Natural killer cell (primary cell): ENCODE data around the gene SLC16A11. TPM values are rescaled to one million over a fixed set of nuclear protein-coding genes. Genes with fewer than 3 reads are reported as not detected.

Experiments
- ATAC-seq, 3 donors: fragments of 150-1000 bp in 2 of 3; fragments of 200-7000 bp in 1 of 3; cut with Tn5 transposase; 1 replicate in 1 of 3; 2 replicates in 2 of 3; pipeline ENCODE4 v1.10.0; 2021; ENCODE audit warnings: mild to moderate bottlenecking in 2 of 3, moderate library complexity in 2 of 3
- DNase-seq, 2 donors: peaks; one replicate each; pipeline versions ENCODE4 v3.0.0 to v3.0.0-alpha.2; 2013 to 2021; ENCODE audit warnings: mixed read lengths in 1 of 2
- H3K27ac ChIP-seq: one replicate; pipeline ENCODE4 v1.5.1; 2013; ENCODE audit warnings: mild to moderate bottlenecking, low read length
- H3K27me3 ChIP-seq: one replicate; pipeline ENCODE4 v1.6.1; 2013; ENCODE audit warnings: low read length; ENCODE audit not compliant: control insufficient read depth, insufficient read depth
- H3K36me3 ChIP-seq: one replicate; pipeline ENCODE4 v1.6.1; 2013; ENCODE audit warnings: low read length; ENCODE audit not compliant: control insufficient read depth, insufficient read depth
- H3K4me1 ChIP-seq: one replicate; pipeline ENCODE4 v1.6.1; 2013; ENCODE audit warnings: low read length; ENCODE audit not compliant: control insufficient read depth, insufficient read depth
- H3K4me3 ChIP-seq: one replicate; pipeline ENCODE4 v1.5.1; 2013; ENCODE audit warnings: low read length
- H3K9me3 ChIP-seq: one replicate; pipeline ENCODE4 v1.6.1; 2013; ENCODE audit warnings: low read length; ENCODE audit not compliant: control insufficient read depth, insufficient read depth
- H3K27ac Mint-ChIP-seq, 2 donors: one replicate each; pipeline ENCODE4 v1.8.0; 2022; ENCODE audit warnings: mild to moderate bottlenecking in 2 of 2, mixed read lengths in 2 of 2, moderate library complexity in 1 of 2
- H3K27me3 Mint-ChIP-seq, 2 donors: one replicate each; pipeline ENCODE4 v1.8.0; 2022; ENCODE audit warnings: low read depth in 2 of 2, mixed read lengths in 2 of 2
- H3K36me3 Mint-ChIP-seq: one replicate; pipeline ENCODE4 v1.8.0; 2022; ENCODE audit warnings: mixed read lengths
- H3K4me1 Mint-ChIP-seq, 2 donors: one replicate each; pipeline ENCODE4 v1.8.0; 2022; ENCODE audit warnings: mixed read lengths in 2 of 2
- H3K4me3 Mint-ChIP-seq: one replicate; pipeline ENCODE4 v1.8.0; 2022; ENCODE audit warnings: mild to moderate bottlenecking, moderate library complexity, mixed read lengths
- H3K9me3 Mint-ChIP-seq, 2 donors: one replicate each; pipeline ENCODE4 v1.8.0; 2022; ENCODE audit warnings: mixed read lengths in 2 of 2
- WGBS: methylation state at CpG from one replicate; pipeline ENCODE4 v1.1.7; 2013; ENCODE audit warnings: missing lambda C conversion rate; ENCODE audit not compliant: insufficient coverage; 5-methylcytosine and 5-hydroxymethylcytosine counted together
- intact Hi-C: fragments of 100-400 bp; cut with micrococcal nuclease; formaldehyde crosslinking; loops from one replicate; pipeline ENCODE4 v1.14.2; 2022
- total RNA-seq, 4 donors: library from RNA; stranded (reverse); fragments of 120-200 nt in 1 of 4; gene quantifications; one replicate each; pipeline versions ENCODE4 v1.2.3 to v1.2.4, GENCODE V29; 2013 to 2022
- TF ChIP-seq, protein P1 (sequence below): fragments of 200-600 bp; IDR thresholded peaks from one replicate; pipeline ENCODE4 v1.8.0; 2022; ENCODE audit warnings: antibody characterized with exemption

The SLC16A11 gene
- total RNA-seq, 3 donors from 2014 or later (not counting 1 experiment from before 2014, with no cell fraction given): 1.2 to 2.5 (median 1.6) TPM

DNA sequence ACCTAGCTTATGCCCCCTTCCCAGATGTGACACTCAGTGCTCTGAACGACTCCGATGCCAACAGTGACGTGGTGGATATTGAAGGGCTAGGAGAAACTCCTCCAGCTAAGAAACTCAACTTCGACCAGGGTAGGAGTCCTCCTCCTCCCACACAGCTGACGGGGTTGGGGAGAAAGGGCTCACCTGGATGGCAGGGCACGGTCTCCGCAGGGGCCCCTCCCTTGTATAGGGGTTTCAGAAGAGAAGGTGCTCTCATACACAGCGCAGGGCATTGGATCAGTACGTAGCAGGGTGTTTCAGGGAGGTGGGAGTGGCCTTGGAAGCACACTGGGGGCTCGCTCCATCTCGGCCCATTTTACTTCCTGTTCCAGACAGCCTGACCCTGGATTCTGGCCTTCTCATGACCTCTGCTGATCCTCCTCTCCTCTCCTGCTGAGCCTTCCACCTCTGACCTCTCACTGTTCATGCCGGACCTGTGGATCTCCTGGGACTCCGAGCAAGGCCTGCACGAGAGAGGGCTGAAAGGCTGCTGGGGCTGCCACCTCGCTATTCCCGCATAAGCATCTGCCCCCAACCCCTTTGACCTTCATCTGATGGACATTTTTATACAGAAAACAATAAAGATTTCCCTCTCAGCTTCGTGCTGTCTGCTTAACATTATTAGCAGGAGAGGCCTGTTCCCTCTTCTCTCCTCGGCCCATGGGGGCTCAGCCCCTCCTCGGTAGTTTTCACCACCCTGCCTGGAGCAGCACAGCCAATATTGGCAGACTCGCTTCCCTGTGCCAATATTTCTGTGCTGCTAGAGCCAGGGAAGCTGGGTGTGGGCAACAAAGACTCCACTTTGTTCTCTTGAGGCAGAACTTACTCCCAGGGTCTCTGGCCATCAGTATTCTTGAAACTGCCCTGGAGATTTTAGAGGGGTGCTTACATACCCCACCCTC is 26.7 kb downstream of the SLC16A11 start:
- Histone ChIP-seq H3K36me3 (peaks cover 8% of the 10 kb centered on the region), H3K9me3 (no peaks in the 10 kb centered on the region), H3K27me3 (no peaks in the 10 kb centered on the region), H3K4me1 (peaks cover 66% of the 10 kb centered on the region), H3K27ac (no peak overlapping the region), H3K4me3 (no peak overlapping the region)
- TF ChIP-seq, protein P1, sequence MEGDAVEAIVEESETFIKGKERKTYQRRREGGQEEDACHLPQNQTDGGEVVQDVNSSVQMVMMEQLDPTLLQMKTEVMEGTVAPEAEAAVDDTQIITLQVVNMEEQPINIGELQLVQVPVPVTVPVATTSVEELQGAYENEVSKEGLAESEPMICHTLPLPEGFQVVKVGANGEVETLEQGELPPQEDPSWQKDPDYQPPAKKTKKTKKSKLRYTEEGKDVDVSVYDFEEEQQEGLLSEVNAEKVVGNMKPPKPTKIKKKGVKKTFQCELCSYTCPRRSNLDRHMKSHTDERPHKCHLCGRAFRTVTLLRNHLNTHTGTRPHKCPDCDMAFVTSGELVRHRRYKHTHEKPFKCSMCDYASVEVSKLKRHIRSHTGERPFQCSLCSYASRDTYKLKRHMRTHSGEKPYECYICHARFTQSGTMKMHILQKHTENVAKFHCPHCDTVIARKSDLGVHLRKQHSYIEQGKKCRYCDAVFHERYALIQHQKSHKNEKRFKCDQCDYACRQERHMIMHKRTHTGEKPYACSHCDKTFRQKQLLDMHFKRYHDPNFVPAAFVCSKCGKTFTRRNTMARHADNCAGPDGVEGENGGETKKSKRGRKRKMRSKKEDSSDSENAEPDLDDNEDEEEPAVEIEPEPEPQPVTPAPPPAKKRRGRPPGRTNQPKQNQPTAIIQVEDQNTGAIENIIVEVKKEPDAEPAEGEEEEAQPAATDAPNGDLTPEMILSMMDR: no peak
- Mint-ChIP-seq H3K9me3 (no peaks in the 10 kb centered on the region), H3K27ac (peak overlapping the region; percentile 96 to 100), H3K4me3 (peak overlapping the region; percentile 75), H3K36me3 (no peaks in the 10 kb centered on the region), H3K4me1 (peaks cover 70 to 82% of the 10 kb centered on the region in 2 donors), H3K27me3 (no peaks in the 10 kb centered on the region)
- ATAC-seq: no peak
- no peak for DNase-seq
- intact Hi-C loops: loop anchor here (10.0 kb wide), 2 partner anchors 262 to 668 kb away; partner anchors contain the start of genes TP53, WRAP53 and XAF1
- 90% methylated on average over 17 of the region's 20 CpGs for WGBS

DNA sequence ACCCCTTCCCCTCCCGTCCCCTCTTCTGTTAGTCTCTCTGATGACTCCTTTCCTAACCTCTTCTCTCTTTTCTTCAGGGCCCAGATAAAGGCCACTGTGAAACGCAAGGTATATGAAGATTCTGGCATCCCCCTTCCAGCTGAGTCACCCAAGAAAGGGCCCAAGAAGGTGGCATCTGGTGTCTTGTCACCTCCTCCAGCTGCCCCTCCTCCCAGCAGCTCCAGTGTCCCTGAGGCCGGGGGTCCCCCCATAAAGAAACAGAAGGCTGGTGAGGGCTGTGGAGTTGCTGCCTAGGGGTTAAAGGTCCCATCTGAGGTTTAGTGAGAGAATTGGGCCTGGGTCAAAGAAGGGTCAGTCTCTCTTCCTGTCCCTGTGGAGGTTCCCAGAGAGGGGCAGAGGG is 27.5 kb downstream of the SLC16A11 start:
- peak overlapping the region; percentile 90 for H3K4me3 Mint-ChIP-seq
- whole genome bisulfite sequencing: 83% methylated on average over 2 of the region's 3 CpGs
- no peaks in the 10 kb centered on the region for H3K27me3 Mint-ChIP-seq
- TF ChIP-seq, protein P1: no peak
- Histone ChIP-seq H3K36me3 (peaks cover 8% of the 10 kb centered on the region), H3K9me3 (no peaks in the 10 kb centered on the region), H3K27me3 (no peaks in the 10 kb centered on the region), H3K4me1 (peaks cover 63% of the 10 kb centered on the region), H3K27ac (peak overlapping the region; percentile 97), H3K4me3 (no peak overlapping the region)
- ATAC-seq: no peak
- H3K9me3 Mint-ChIP-seq: no peaks in the 10 kb centered on the region
- peaks cover 73 to 82% of the 10 kb centered on the region in 2 donors for H3K4me1 Mint-ChIP-seq
- H3K36me3 Mint-ChIP-seq: no peaks in the 10 kb centered on the region
- no peak for DNase-seq
- intact Hi-C loops: loop anchor here (10.0 kb wide), 2 partner anchors 262 to 668 kb away; partner anchors contain the start of genes TP53, WRAP53 and XAF1
- H3K27ac Mint-ChIP-seq: peak overlapping the region; percentile 96 to 100

DNA sequence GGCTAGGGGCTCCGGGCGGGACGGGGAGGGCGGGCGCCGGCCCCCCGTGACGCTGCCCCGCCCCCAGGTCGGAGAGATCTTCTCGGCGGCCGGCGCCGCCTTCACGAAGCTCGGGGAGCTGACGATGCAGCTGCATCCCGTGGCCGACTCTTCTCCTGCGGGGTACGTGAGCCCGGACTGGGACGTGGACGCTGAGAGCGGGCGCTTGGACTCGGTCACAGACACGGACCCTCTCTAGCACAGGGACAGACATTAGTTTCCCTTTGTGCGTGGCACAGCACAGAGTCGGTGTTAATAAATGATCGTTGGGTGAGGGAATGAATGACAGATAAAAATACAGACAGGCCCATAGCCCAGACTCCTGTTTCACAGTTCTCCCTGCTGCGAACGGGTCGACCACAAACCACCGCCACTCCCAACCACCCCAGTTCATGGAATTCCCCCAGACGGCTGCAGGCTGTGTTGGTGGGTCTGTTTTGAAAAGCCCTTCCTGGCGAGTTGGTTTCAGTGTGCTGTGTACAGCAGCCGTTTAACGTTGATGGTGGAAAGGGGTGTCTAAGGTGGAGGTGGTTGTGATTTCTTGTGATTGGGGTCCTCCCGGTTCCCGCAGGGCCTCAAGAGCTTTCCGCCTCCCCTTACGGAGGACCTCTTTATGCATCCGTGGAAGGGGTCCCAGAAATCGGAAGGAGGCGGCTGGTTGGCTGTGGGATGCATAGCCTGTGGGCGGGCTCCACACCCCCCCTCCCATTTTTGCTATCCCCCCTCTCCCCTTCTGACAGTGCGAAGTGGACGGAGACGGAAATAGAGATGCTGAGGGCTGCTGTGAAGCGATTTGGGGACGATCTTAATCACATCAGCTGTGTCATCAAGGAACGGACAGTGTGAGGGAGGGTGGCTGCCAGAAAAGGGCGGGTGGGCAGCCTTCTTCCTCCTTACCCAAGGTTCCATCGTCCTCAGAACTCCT is 28.6 kb downstream of the SLC16A11 start:
- Mint-ChIP-seq H3K27me3 (no peaks in the 10 kb centered on the region), H3K4me3 (peak overlapping the region; percentile 90), H3K4me1 (peaks cover 71 to 79% of the 10 kb centered on the region in 2 donors), H3K36me3 (no peaks in the 10 kb centered on the region), H3K9me3 (no peaks in the 10 kb centered on the region), H3K27ac (peak overlapping the region; percentile 96 to 100)
- H3K27ac ChIP-seq: peak overlapping the region; percentile 97
- H3K4me3 ChIP-seq: peak overlapping the region; percentile 92
- intact Hi-C loops: loop anchor here (1.0 to 10.0 kb wide), 5 partner anchors 8 to 670 kb away; partner anchors contain the start of genes BCL6B, C17orf100, MED31 and TP53
- peak; percentile 81 to 95 for DNase-seq
- TF ChIP-seq, protein P1: peak; percentile 40
- H3K36me3 ChIP-seq: peaks cover 8% of the 10 kb centered on the region
- peaks cover 71% of the 10 kb centered on the region for H3K4me1 ChIP-seq
- H3K9me3 ChIP-seq: no peaks in the 10 kb centered on the region
- WGBS: under 1% methylated on average over 49 of the region's 56 CpGs
- H3K27me3 ChIP-seq: no peaks in the 10 kb centered on the region
- ATAC-seq: peak; percentile 34 to 58 (median 55)
